HCT116 (cell line): ENCODE measurements around the gene SYT4.

Experiments used
- CTCF ChIP-seq, 3 experiments: fragments of 200-600 bp in 1 of 3; sonication (generic) in 1 of 3; IDR thresholded peaks in 2 of 3; conservative IDR thresholded peaks in 1 of 3; 2 replicates each; pipeline ENCODE4 v1.5.1; 2012 to 2017; ENCODE audit warnings: low read depth in 2 of 3, low read length in 2 of 3, antibody characterized with exemption in 1 of 3, borderline replicate concordance in 1 of 3, control low read depth in 1 of 3, mild to moderate bottlenecking in 1 of 3, mixed read lengths in 1 of 3, mixed run types in 1 of 3, moderate library complexity in 1 of 3; ENCODE audit not compliant: insufficient read depth in 1 of 3
- EZH2 ChIP-seq: fragments of 200-600 bp; sonication (generic); IDR thresholded peaks from 2 replicates; pipeline ENCODE4 v1.6.1; 2017; ENCODE audit warnings: antibody characterized with exemption, mixed run types

- no peak for TF ChIP-seq CTCF (IDR thresholded peaks at IDR 0.05 in 2 of 3, conservative IDR thresholded peaks at IDR 0.05 in 1 of 3; ENCODE audit: borderline replicate concordance in 1 of 3, insufficient read depth in 1 of 3, low read depth in 2 of 3, low read length in 2 of 3)
- no peak for TF ChIP-seq EZH2
Measured at GRCh38 chr18:43265465-43265864, 11.8 kb downstream of the SYT4 start.
